Measurements from ENCODE around the gene TRPV3.
A peak's percentile ranks its signal among the peaks of the same experiment; 100 is the strongest.
"Not testable (repeated sequence)": the region's sequence is repeated elsewhere in the genome, so short reads cannot be mapped to it uniquely, and the experiment has no call there.

Gene TRPV3

DNA sequence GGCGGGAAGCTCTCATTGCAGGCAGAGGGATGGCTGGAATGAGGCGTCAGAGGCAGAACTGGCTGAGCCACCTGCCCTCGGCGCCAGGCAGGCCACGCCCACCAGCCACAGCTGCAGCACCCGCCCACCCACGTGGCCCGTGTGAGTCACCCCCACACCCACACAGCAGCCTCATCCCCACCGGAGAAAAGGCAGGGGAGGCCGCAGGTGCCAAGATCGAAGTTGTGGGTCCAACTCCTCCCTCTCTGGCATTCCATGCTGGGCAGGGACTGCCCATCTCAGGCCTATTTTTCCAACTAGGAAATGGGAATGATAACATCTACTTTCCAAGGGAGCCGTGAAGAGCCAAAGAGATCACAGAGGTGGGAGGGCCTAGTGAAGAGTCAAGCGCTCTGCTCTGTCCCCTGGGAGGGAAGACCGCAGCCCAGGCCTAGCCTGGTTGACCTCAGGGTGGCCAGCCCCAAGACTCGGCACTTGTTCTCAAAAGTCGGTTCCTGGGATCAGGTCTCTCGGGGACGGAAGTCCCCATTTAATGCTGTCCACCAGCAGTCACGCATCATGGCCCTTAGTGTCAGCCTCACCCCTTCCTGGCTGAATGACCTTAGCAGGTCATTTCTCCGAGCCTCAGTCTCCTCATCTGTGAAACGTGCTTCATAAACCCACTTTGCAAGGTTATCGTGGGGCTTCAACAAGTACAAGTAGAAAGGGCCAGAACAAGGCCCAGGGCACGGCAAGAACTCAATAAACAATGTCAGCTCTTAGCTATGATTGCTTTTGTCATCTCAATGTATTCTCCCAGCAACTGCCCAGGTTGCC, at the start of gene TRPV3:
TSS of gene TRPV3 (minus strand) at position 45 of the 816 bp plus-strand sequence. CDS start 2,962 bp downstream, outside the sequence.
- peak; percentile 38 to 67 (median 48) for DNase-seq

DNA sequence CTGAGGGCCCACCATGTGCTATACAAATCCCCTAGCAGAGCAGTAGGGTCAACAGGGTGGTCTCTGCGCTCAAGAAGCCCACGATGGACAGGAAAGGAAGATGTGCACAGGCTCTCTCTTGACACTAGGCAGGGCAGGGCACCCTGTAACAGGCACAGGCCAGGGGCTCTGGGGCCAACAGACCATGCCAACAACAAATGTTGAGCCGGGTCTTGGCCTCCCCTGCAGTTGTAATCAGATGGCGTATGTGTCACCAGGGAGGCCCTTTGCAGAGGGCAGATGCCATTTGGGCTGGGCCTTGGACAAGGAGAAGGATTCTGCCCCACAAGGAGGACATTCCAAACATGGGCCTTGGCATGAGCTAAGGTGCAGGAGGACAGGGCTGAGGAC, 46.3 kb upstream of the TRPV3 start:
- no peak for DNase-seq

DNA sequence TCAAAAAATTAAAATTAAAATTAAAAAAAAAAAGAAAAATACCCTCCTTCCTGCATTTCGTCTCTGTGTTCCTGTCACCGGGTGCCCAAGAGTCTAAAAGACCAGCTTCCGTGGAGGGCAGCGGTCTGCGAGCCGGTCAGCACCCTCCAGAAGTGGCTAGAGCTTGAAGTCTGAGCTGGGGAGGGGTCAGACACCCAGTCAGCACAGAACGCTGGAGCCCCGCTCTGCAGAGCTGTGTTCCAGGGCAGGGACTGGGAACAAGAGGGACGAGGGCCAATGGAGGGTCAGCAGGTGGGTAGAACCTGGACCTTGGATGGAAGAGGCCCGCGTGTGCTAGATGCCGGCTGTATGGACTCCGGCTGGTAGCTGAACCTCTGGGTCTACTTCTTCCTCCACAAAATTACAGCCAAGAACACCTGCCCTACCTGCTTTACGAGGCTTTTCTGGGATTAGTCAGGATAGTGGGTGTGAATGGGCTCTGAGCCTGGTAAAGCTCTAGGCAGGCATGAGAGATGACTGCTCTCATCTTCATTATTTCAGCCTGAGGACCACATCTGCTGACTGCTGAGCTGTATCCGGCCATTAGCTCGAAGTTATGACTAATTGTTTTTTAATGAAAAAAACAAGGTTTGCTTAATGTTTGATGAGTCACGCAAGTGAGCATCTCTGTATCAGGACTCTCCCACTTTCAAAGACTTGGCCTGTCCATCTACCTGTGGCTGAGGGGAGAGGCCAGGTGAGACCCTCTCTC, 45.7 kb upstream of the TRPV3 start:
- no peak for DNase-seq

DNA sequence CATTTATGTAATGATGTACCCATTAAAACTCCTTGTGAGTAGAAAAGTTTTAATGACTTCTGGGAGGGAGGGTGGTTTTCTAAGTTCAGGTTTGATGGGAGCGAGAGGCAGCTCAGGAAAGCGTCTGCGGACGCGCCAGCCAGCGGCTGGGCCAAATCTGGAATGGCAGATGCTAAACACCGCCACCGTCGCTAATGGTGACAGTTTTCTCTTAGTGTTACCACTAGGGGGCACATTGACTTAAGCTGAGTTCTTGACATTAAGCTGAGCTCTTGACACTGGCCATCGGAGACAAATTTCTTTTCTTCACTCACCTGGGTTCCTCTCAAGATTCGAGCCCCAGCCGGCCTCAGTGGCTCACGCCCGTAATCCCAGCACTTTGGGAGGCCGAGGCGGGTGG, 44.9 kb upstream of the TRPV3 start:
- DNase-seq: no peak

DNA sequence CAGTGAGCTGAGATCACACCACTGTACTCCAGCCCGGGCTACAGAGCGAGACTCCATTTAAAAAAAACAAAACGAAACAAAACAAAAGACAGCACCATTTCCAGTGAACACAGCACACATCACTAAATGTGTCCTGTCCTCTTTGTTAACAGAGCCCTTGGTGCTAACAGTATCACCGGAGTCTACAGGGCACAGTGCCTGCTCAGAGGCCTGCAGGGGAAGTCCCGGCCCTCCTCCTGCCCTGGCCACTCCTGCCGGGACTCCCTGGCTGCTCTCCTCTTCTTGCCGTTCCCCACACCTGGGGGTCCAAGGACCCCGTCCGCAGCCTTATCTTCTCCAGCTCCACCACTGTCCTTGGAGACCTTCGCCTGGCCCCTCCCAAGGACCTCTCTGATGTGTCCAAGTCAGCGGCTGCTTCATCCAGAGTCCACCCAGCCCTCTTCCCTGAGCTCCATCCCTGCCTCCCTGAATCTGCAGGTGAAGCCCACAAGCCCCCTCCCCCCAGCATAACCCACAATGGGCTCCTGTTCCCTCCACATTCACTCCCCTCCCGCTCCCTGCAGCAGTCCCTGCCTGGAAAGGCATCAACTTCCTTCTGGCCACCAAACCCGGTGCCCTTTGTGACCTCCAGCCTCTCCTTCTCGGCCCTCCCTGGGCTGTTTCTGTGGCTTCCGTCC, 43.1 kb upstream of the TRPV3 start:
- no peak for DNase-seq

DNA sequence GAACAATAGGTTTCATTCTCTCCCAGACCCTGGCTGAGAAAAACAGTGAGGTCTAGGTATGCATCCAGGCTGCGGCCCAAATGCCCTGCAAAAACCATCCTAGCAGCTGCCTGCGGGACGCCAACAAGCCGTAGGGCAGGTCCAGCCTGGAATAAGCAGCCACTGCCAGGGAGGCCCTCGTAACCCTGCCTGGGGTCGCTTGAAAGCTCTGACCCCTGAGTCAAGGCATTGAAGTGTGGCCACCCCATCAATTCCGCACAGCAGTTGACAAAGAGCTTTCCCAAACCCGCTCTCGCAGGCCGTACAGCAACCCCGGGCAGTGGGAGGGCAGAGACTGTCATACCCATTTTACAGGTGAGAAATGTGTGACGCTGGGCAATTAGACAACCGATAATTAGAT, 40.5 kb upstream of the TRPV3 start:
- no peak for DNase-seq

DNA sequence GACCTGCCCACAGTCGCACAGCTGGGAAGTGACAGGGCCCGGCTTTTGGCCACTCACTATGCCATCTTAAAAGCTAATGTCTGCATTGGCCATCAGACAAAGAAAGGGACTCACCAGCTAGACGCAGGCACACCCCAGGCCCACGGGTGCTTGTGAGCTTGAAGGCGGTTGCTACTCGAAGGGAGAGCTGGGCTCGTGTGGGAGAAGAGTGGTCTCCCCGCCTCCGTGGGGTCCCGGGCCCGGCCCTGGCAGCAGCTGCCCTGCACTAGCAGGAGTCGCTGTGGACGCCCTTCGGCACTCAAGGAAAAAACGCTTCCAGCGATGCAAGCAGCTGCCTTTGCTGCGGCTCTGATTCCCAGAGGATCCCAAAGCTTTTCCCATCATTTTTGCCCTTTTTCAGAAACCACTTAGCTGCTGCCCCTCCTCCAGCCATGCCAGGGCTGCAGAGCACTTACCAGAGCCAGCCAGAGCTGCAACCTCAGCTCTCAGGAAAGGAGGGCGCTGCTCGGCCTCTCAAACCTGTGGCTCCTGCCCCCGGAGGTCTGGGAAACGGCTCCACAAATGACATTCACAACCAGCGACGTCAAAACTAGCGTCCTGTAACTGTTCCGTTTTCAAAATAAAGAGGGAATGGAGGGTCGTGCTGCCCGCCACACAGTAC, 39.3 kb upstream of the TRPV3 start:
- DNase-seq: no peak

DNA sequence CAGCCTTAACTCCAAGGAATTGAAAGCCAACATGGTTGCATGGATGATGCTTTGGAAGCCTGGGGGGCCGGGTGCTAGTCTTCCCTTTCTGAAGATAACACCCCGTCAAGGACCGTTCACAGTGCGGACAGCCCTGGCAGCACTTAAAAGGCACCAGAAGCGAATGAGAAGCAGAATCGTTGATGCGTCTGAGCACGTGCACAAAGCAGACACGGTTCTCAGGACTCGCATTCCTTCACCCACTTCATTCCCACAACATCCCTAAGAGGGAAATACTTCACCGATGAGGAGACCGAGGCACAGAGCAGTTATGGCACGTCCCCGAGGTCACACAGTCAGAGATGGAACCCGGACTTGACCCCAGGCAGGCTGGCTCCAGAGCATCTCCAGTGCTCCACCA, 37.4 kb upstream of the TRPV3 start:
- no peak for DNase-seq

DNA sequence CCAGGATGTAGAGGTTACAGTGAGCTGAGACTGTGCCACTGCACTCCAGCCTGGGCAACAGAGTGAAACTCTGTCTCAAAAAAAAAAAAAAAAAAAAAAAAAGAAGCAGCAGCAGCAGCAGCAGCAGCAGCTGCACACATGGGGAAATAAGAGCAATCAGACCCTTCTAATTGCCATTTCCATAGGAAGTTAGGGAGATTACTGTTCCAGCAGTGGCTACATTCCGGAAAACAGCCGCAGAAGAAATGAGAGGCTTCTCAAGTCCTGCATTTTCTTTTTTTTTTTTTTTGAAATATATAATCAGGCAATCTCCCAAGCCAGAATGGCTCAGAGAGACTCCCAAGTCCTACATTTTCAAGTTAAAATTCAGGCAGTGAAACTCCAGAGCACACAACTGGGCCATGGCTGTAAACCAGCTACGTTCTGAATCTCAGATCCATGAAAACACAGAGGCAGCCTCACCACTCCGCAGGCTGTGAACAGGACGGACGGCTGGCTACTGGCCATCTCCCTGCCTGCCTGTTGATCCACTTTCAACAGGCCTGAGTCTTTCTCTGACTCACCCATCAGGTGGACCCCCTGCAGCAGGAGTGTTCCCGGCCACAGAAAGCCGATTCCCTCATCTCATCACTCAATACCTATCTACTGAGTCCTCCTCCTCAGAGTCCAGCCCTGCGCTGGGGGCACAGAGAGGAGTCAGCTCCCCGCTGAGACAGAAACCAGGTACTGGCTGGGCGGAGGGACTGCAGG, 36.6 kb upstream of the TRPV3 start:
- DNase-seq: no peak

DNA sequence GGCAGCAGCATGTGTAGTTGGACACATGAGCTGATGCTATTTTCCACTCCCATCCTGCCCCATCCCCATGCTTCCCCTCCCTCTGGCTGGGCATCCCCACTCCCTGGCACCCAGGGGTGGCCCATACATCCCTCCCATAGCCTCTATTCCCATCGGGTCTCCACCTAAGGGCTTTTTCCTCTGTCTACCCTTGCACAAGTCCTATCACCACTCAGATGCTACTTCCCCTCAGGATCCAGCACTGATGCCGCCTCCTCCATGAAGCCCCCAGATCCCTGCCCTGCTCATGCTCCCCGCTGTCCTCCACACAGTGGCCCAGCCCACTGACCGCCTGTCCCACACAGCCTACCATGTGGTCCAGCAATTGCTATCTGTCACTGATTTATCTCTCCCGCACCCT, 35.8 kb upstream of the TRPV3 start:
- DNase-seq: no peak

DNA sequence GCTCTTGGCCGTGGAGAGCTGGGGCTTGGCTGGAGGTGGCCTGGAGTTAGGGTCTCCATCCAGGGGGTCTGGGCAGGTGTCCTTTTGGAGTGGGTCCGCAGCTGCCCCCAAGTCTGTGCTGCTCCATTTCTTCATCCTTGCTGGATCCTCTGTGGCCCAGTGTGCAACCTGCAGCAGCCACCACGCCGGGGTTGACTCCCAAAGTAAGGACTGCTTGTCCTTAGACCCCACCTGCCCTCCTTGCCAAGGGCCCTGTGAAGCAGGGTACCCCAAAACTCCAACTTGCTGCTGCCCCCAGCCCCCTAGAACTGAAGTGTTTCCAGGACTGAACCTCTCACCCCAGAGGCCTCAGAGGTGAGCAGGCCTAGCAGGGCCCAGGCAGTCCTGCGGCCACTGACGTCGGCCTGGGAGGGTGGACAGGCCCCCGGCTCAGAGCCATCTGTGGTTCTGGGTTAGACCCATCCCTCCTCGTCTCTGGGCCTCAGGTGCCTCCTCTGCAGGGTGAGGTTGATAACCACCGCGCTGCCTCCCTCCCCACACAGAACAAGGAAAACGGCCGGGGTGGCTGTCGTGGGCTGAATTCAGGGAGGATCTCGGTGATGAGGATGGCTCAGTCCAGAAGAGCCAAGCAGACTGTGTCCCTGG, 34.7 kb upstream of the TRPV3 start:
- no peak for DNase-seq

DNA sequence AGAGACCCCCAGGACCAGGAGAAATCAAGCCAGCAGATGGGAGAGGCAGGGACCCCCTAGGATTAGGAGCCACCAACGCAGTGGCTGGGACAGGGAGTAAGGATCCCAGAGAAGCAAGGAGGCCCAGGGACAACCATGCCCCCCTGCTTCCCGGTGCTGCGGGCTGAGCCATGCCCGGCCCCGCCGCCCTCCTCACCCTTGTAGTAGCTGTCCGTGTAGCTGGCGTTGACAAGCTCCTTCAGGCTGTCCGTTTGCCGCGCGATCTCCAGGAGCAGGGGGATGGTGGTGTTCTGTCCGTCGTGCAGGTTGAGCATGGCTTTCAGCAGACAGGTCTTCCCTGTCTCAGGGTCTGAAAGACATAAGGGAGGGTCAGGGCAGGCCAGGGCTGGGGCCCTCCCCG, 33.2 kb upstream of the TRPV3 start:
- no peak for DNase-seq

DNA sequence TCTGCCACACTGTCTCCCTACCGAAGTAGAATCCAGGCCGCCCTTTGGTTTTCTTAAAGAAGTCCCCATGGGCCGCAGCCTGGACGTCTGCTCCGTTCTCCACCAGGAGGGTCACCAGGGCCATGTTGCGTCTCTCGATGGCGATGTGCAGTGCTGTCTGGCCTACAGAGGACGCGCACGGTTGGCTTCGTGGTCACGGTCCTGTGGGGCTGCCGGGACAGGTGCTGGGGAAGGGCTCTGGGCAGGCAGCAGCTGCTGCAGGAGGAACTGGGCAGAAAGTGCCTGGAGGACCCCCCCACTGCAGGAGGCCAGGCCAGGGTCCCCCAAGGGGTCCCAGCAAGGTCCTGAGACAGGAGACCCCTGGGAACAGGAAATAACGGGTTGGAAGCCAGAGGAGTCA, 32.6 kb upstream of the TRPV3 start:
- no peak for DNase-seq

DNA sequence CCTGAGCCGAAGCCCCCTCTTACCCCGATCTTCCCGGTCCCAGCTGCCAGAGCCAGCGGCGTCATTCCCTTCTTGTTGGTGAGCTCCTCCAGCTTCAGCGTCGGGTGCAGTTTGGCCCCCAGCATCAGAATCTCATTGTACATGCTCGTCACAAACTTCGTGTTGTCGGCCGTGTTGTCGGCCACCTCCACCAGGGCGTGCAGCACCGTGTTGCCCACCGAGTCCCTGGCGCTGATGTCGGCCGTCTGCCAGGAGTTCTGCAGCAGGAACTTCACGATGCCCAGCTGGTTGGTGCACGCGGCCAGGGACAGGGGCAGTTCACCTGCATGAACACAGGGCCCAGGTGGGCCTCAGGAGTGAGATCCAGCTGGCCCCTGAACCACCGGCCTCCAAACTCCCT, 32.2 kb upstream of the TRPV3 start:
- no peak for DNase-seq

DNA sequence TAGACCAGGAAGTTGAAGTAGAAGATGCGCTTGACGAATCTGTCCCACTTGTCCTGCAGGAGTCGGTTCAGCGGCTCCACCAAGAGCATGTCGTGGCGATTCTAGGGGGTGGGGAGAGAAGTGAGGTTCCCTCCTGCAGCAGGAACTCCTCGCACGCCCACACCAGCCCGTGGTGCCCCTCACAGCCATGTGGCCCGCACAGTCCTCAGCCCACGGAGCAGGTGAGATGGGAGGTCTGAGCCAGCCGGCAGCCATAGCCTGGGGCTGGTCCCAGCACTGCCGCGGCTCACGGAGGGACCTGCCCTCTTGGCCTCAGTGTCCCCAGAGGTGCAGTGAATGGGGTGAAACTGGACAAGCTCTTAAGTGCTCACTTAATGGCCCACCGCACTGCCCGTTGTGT, 28.2 kb upstream of the TRPV3 start:
- DNase-seq: no peak

DNA sequence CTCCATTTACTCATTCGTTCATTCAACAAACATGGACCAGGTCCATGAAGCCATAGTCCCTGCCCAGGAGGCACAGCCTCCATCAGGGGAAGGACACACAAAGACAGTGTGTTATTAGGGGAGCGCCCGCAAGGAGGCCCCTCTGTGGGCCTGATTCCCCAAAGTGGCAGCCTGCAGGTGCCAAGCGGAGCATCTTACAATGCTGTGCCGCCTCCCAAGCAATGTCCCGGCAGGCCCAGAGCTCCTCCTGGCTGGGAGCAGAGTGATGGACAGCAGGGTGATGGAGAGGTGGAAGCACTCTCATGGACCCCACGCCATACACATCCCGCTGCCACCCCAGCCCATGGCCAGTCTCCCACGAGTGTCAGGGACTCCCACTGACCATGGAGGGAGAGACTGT, 25.8 kb upstream of the TRPV3 start:
- DNase-seq: no peak

DNA sequence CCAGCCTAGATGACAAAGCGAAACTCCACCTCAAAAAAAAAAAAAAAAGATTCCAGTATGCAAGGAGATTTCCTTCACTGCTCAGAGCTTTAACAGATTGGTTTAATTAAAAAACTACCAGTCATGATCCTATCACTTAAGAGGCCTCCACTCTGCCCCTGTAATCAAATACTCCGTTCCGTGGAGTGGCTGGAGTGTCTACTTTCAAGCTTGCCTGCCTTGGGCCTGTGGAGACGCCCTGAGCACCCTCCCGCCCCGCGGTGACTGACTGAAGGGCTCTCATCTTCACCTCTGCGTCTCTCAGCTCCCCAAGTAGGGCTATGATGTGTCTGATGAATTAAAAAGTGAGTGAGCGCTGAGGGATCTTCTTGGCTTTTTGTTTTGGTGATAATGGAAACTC, 25.3 kb upstream of the TRPV3 start:
- DNase-seq: no peak

DNA sequence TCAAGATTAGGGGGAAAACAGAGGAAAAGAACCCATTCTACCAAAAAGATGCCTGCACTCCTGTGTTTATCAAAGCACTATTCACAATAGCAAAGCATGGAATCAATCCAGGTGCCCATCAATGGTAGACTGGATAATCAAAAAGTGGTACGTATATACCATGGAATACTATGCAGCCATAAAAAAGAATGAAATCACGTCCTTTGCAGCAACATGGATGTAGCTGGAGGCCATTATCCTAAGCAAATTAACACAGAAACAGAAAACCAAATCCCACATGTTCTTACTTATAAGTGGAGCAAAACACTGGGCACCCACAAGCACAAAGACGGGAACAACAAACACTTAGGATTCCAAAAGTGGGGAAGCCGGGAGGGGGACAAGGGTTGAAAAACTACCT, 21.1 kb upstream of the TRPV3 start:
- not testable (repeated sequence) for DNase-seq

DNA sequence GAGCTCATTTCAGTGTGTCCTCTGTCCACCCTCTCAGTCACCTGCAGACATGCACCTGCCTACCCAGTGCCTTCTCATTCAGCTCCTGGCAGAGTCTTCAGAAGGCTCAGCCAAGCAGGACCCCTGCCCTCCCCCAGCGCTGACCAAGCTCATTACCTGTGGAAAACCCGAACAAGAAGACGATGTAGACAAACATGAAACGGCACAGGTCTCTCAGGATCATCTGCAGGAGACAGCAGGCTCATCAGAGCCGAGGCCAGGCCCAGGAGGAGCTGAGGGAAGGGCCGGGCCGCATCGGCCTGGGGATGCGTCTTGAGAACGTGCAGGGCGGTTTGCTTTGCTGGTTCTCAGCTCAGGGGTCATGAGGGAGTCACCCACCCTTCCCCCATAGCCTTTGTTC, 19.4 kb upstream of the TRPV3 start:
- DNase-seq: no peak

DNA sequence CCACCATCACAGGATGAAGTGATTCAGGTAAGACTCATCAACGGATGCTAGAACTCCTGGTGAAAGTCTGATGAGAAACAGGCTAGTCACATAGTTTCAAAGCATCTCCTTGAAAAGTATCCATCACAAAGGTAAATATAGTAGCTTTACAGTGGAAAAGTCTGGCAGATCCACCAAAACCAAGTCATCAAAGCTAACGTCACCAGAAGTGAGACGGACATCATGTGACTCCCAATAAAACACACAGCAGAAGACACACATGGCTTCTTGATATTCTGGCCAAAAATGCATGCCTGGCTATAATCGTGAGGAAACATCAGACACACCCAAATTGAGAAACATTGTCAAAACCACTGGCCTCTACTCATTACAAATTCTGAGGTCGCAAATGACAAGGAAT, 17.9 kb upstream of the TRPV3 start:
- no peak for DNase-seq

DNA sequence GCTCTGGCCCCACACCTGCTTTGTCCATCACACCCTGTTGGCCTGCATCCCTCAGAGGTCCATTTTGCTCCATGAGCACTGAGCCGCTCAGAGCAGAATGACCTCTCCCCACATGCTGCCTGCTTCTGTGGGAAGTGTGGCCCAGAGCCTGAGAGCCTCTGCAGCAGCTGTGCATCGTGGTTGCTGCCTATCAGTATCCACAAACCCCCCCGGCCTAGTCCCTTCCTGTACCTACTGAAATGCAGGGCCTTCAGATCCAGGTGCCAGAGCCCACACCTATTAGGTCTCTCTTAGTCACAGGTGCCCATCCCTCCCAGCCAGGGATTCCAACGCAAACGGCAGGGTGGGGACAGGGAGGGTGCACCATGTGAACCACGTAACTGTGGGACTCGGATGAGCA, 16.6 kb upstream of the TRPV3 start:
- DNase-seq: no peak
